D341Med (cell line): ENCODE results near the gene ITGB2.

ENCODE experiments used
- DNase-seq: peaks from one replicate; pipeline ENCODE4 v3.0.0; 2012; ENCODE audit warnings: low spot score

ITGB2 gene

GRCh38 chr21:44920694-44921604 lies at the start of gene ITGB2:
ITGB2 (minus strand) TSS chr21:44920899; CDS start chr21:44910782, 10,117 bp downstream.
- no peak for DNase-seq

- DNase-seq = no peak
These were observed 49.4 kb upstream of the ITGB2 start for GRCh38 chr21:44969931-44970755.

- no peak for DNase-seq
These were observed 48.5 kb upstream of the ITGB2 start for GRCh38 chr21:44969066-44969670.

- no peak for DNase-seq
These were observed 46.7 kb upstream of the ITGB2 start for GRCh38 chr21:44967082-44968047.

GRCh38 chr21:44966135-44967081 lies 45.7 kb upstream of the ITGB2 start:
- no peak for DNase-seq

- no peak for DNase-seq
These were observed 44.7 kb upstream of the ITGB2 start for GRCh38 chr21:44965251-44966022.

- DNase-seq = no peak
These were observed 43.7 kb upstream of the ITGB2 start for GRCh38 chr21:44964381-44964780.

- no peak for DNase-seq
These were observed 41.8 kb upstream of the ITGB2 start for GRCh38 chr21:44962403-44962966.

- DNase-seq = no peak
These were observed 39.7 kb upstream of the ITGB2 start for GRCh38 chr21:44960141-44961092.

- no peak for DNase-seq
These were observed 38.8 kb upstream of the ITGB2 start for GRCh38 chr21:44959376-44960091.

- no peak for DNase-seq
These were observed 37.9 kb upstream of the ITGB2 start for GRCh38 chr21:44958471-44959191.

GRCh38 chr21:44957901-44958451 lies 37.3 kb upstream of the ITGB2 start:
- no peak for DNase-seq

- DNase-seq = no peak
These were observed 36.5 kb upstream of the ITGB2 start for GRCh38 chr21:44957047-44957831.

- no peak for DNase-seq
These were observed 35.8 kb upstream of the ITGB2 start for GRCh38 chr21:44956356-44957046.

GRCh38 chr21:44955798-44956175 lies 35.1 kb upstream of the ITGB2 start:
- DNase-seq = no peak
